HUES64 (cell line): ENCODE measurements around the gene BNIP2.

Experiments used
- H3K27ac ChIP-seq: 2 replicates; pipeline ENCODE4 v1.7.0; 2013; ENCODE audit warnings: low read depth, low read length, inconsistent platforms
- H3K27me3 ChIP-seq: 2 replicates; pipeline ENCODE4 v1.6.1; 2013; ENCODE audit warnings: mild to moderate bottlenecking, low read length; ENCODE audit not compliant: insufficient read depth
- H3K36me3 ChIP-seq: 2 replicates; pipeline ENCODE4 v1.6.1; 2013; ENCODE audit warnings: mild to moderate bottlenecking, low read length; ENCODE audit not compliant: insufficient read depth
- H3K4me1 ChIP-seq: 2 replicates; pipeline ENCODE4 v1.6.1; 2013; ENCODE audit warnings: mild to moderate bottlenecking, low read length, moderate library complexity; ENCODE audit not compliant: insufficient read depth
- H3K4me3 ChIP-seq: 2 replicates; pipeline ENCODE4 v1.5.1; 2013; ENCODE audit warnings: mild to moderate bottlenecking, low read length, moderate library complexity
- H3K9ac ChIP-seq: 2 replicates; pipeline ENCODE4 v1.6.1; 2013; ENCODE audit warnings: mild to moderate bottlenecking, low read depth, low read length
- H3K9me3 ChIP-seq: 2 replicates; pipeline ENCODE4 v1.6.1; 2013; ENCODE audit warnings: low read depth, low read length; ENCODE audit not compliant: insufficient read depth
- WGBS: fragments of 150-250, 120-280 bp; methylation state at CpG from one replicate; pipeline ENCODE4 v1.1.7; 2013; ENCODE audit warnings: missing lambda C conversion rate; 5-methylcytosine and 5-hydroxymethylcytosine counted together

The BNIP2 gene

GRCh38 chr15:59632714-59633113, 56.4 kb downstream of the BNIP2 start:
- H3K4me1 ChIP-seq = no peaks in the 10 kb centered on the region
- no peaks in the 10 kb centered on the region for H3K9me3 ChIP-seq
- no peak overlapping the region for H3K9ac ChIP-seq
- no peaks in the 10 kb centered on the region; the same call in 1 of the 2 replicates for H3K36me3 ChIP-seq
- no peak overlapping the region for H3K27ac ChIP-seq
- H3K4me3 ChIP-seq = no peak overlapping the region
- 39% methylated on average over 4 of the region's 4 CpGs for WGBS
- H3K27me3 ChIP-seq = no peaks in the 10 kb centered on the region

GRCh38 chr15:59622289-59622688, 66.8 kb downstream of the BNIP2 start:
- no peak overlapping the region for H3K4me3 ChIP-seq
- H3K27me3 ChIP-seq = no peaks in the 10 kb centered on the region
- WGBS = 46% methylated on average over 5 of the region's 6 CpGs
- H3K27ac ChIP-seq = no peak overlapping the region
- H3K4me1 ChIP-seq = no peaks in the 10 kb centered on the region
- H3K9ac ChIP-seq = no peak overlapping the region
- H3K9me3 ChIP-seq = no peaks in the 10 kb centered on the region
- no peaks in the 10 kb centered on the region for H3K36me3 ChIP-seq

- Histone ChIP-seq H3K27me3 (no peaks in the 10 kb centered on the region), H3K27ac (no peak overlapping the region), H3K36me3 (no peaks in the 10 kb centered on the region), H3K9me3 (no peaks in the 10 kb centered on the region), H3K9ac (no peak overlapping the region), H3K4me1 (no peaks in the 10 kb centered on the region), H3K4me3 (no peak overlapping the region)
- WGBS = 88% methylated on average over 4 of the region's 4 CpGs
These were observed 70.7 kb downstream of the BNIP2 start for GRCh38 chr15:59618406-59618805.

GRCh38 chr15:59616379-59616778, 72.7 kb downstream of the BNIP2 start:
- no peaks in the 10 kb centered on the region for H3K27me3 ChIP-seq
- no peaks in the 10 kb centered on the region for H3K9me3 ChIP-seq
- WGBS = 86% methylated on average over 3 of the region's 3 CpGs
- no peaks in the 10 kb centered on the region for H3K4me1 ChIP-seq
- H3K36me3 ChIP-seq = no peaks in the 10 kb centered on the region
- no peak overlapping the region for H3K4me3 ChIP-seq
- H3K9ac ChIP-seq = no peak overlapping the region
- H3K27ac ChIP-seq = no peak overlapping the region

- H3K4me1 ChIP-seq = no peaks in the 10 kb centered on the region
- no peaks in the 10 kb centered on the region for H3K9me3 ChIP-seq
- H3K36me3 ChIP-seq = no peaks in the 10 kb centered on the region
- no peak overlapping the region for H3K27ac ChIP-seq
- no peak overlapping the region for H3K4me3 ChIP-seq
- 86% methylated on average over 5 of the region's 5 CpGs for WGBS
- no peaks in the 10 kb centered on the region for H3K27me3 ChIP-seq
- H3K9ac ChIP-seq = no peak overlapping the region
These were observed 73.5 kb downstream of the BNIP2 start for GRCh38 chr15:59615661-59616060.

- no peak overlapping the region for H3K9ac ChIP-seq
- H3K4me3 ChIP-seq = no peak overlapping the region
- H3K27ac ChIP-seq = no peak overlapping the region
- 95% methylated on average over 7 of the region's 7 CpGs for WGBS
- no peaks in the 10 kb centered on the region for H3K27me3 ChIP-seq
- no peaks in the 10 kb centered on the region for H3K36me3 ChIP-seq
- no peaks in the 10 kb centered on the region for H3K9me3 ChIP-seq
- H3K4me1 ChIP-seq = no peaks in the 10 kb centered on the region
These were observed 75.0 kb downstream of the BNIP2 start for GRCh38 chr15:59614153-59614552.

GRCh38 chr15:59611276-59612260, 77.6 kb downstream of the BNIP2 start, which contains the start of gene GCNT3:
Gene GCNT3 (plus strand): TSS chr15:59611783. CDS start chr15:59618239, 6,456 bp downstream.
- Histone ChIP-seq H3K4me1 (no peaks in the 10 kb centered on the region), H3K9me3 (no peaks in the 10 kb centered on the region), H3K27ac (no peak within 1 kb of the TSS), H3K9ac (no peak within 1 kb of the TSS), H3K36me3 (no peaks in the 10 kb centered on the region), H3K4me3 (no peak within 1 kb of the TSS), H3K27me3 (no peaks in the 10 kb centered on the region)
- 85% methylated on average over 8 of the region's 8 CpGs for WGBS

- Histone ChIP-seq H3K4me3 (no peak overlapping the region), H3K9me3 (no peaks in the 10 kb centered on the region), H3K27ac (no peak overlapping the region), H3K4me1 (no peaks in the 10 kb centered on the region), H3K27me3 (no peaks in the 10 kb centered on the region), H3K36me3 (no peaks in the 10 kb centered on the region), H3K9ac (no peak overlapping the region)
- 88% methylated on average over 7 of the region's 7 CpGs for WGBS
These were observed 79.1 kb downstream of the BNIP2 start for GRCh38 chr15:59609730-59610712.
